Measurements from ENCODE around the gene PDZRN3. TPM values are rescaled to one million over a fixed set of nuclear protein-coding genes. Genes with fewer than 3 reads are reported as not detected.

The PDZRN3 gene
- total RNA-seq, 1 donor: 76.8 TPM

DNA sequence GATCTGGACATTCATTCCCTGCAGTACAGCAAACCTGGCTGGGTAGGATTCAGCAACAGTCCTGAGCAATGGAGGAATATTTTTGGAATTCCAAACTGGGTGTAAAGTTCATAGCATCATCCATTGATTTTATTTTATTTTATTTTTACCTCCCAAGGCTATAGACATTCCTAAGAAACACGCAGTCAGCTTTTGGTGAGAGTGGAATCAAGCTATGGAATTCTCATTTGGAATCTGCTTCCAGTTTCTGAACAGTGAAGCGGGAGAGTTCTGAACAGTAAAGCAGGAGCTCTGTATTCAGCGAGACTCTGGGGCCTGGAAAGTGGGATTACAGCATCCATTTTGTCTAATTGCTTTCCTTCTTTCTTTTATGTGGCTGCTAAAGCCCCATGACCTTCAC lies 1.4 kb upstream of the PDZRN3 start:
- no peak for DNase-seq (ENCODE audit: low read depth)
- TF ChIP-seq, protein P1, sequence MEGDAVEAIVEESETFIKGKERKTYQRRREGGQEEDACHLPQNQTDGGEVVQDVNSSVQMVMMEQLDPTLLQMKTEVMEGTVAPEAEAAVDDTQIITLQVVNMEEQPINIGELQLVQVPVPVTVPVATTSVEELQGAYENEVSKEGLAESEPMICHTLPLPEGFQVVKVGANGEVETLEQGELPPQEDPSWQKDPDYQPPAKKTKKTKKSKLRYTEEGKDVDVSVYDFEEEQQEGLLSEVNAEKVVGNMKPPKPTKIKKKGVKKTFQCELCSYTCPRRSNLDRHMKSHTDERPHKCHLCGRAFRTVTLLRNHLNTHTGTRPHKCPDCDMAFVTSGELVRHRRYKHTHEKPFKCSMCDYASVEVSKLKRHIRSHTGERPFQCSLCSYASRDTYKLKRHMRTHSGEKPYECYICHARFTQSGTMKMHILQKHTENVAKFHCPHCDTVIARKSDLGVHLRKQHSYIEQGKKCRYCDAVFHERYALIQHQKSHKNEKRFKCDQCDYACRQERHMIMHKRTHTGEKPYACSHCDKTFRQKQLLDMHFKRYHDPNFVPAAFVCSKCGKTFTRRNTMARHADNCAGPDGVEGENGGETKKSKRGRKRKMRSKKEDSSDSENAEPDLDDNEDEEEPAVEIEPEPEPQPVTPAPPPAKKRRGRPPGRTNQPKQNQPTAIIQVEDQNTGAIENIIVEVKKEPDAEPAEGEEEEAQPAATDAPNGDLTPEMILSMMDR (IDR thresholded peaks at IDR 0.05; ENCODE audit: insufficient read depth, low read length): no peak
- H3K4me3 ChIP-seq (ENCODE audit: low read depth, low read length): peak overlapping the region; percentile 93

DNA sequence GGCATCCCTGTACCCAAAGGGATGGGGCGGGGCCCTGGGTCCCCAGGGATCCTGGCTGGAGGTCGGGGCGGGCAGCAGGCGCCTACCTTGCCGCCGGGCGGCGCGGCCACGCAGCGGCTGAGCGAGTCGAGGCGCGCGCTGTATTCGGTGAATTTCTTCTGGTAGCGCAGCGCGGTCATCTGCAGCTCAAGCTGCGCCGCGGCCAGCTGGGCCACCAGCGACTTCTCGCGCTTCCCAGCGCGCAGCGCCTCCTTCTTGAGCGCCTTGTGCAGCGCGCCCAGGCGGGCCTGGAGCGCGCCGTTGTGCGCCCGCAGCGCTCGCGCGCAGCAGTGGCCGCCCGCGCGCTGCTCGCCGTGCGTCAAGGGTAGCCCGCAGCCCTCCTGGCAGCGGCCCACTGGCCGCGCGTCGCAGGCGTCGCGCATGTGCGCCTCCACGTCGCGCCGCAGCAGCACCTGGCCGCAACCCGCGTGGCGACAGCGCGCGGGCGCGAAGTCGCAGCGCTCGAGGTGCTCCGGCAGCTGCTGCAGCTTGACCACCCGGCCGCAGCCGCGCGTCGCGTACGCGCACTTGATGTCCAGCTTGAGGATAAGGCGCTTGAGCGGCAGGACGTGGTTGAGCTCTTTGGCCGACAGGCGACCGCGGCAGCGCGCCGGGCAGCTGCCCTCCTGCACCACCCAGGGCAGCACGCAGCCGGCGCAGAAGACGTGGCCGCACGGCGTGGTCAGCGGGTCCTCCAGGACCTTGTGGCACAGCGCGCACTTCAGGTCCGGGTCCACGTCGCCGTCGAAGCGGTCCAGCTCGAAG lies 522 bp downstream of the PDZRN3 start:
- peak overlapping the region; percentile 93 for H3K4me3 ChIP-seq (ENCODE audit: low read depth, low read length)
- TF ChIP-seq, protein P1 (IDR thresholded peaks at IDR 0.05; ENCODE audit: insufficient read depth, low read length): no peak
- peak; percentile 70 for DNase-seq (ENCODE audit: low read depth)

DNA sequence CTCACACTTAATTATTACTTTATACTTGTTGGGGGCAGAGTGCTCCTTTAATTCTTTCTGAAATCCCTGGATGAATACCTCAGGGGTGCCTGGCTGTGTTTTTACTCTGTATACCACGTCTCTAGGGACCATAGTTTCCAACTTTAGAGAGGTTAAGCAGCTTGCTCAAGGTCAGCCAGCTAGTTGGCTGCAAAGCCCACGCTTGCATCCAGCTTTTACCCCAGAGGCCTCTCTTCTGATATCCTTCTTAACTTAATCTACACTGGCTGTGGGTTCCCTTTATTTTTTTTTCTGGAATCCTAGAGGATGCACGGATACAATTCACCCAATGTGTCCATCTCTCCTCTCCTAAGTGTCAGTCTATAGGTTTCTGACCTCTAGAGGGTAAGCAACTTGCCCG lies 1.4 kb downstream of the PDZRN3 start:
- H3K4me3 ChIP-seq (ENCODE audit: low read depth, low read length): peak overlapping the region; percentile 93
- TF ChIP-seq, protein P1 (IDR thresholded peaks at IDR 0.05; ENCODE audit: insufficient read depth, low read length): no peak
- DNase-seq (ENCODE audit: low read depth): peak; percentile 75

DNA sequence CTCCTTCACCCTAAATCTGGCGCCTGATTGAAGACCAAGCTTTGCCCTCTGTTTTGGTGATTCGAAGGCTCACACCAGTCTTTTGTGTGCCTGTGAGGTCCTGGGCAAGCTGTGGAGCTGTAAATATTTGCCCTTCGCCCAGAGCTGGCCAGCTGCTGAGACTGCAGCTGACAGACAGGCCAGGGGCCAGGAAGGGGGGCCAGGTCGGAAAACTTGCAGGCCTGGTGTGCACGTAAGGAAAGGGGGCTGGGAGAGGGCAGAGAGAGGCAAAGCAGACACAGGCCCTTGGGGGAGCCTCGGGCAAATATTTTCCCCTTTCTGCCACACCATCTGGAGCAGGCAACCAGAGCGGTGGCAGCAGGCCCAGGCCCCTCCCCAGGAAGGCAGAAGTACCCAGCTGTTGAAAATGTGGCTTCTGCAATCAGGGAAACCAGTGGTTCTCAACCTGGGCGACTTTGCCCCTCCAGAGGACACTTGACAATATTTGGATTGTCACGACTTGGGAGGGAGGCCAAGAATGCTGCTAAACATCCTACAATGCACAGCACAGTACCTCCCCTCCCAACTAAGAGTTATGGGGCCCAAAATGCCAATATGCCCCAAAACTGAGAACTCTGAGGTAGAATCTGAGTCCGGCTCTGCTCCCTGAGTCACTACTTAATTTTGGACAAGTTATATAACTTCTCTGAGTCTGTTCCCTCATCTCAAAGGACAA lies 2.5 kb downstream of the PDZRN3 start:
- TF ChIP-seq, protein P1 (IDR thresholded peaks at IDR 0.05; ENCODE audit: insufficient read depth, low read length): no peak
- H3K4me3 ChIP-seq (ENCODE audit: low read depth, low read length): peak overlapping the region; percentile 93
- peak; percentile 67 for DNase-seq (ENCODE audit: low read depth)

DNA sequence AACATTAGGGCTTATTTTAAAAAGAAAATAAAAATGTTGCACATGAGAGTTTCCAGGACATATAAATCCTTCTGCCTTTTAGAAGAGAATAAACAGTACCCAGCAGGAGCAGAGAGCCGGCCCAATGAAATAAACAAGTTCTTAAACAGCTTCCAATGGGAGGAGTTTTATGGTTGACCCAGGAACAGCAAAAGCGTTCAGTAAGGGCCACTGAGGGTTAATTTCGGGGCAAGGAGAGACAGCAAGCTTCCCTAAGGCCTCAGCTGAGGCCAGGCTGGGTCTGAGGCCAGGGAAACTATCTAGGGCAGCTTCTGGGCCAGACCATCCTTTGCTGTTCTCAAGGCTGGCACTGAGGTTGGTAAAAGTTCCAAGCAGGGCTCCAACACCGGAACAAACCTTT lies 3.4 kb downstream of the PDZRN3 start:
- peak; percentile 53 for DNase-seq (ENCODE audit: low read depth)
- H3K4me3 ChIP-seq (ENCODE audit: low read depth, low read length): peak overlapping the region; percentile 93
- TF ChIP-seq, protein P1 (IDR thresholded peaks at IDR 0.05; ENCODE audit: insufficient read depth, low read length): no peak

DNA sequence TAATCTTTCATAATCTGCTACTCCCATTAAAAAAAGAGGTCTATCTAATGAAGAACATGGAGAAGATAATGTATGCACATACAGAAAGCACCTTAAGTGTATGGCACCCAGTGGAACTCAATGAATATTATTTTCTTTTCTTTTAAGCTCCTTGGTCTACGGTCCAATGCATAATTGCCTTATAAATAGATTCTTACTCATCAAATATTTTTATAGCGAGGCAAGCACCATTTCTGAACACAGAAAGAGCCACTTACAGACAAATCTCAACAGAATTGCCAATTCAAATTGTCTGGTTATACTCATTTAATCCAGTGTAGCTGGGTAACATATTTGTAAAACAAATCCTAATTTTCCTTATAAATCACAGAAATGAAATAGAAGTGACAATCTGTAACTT lies 6.3 kb downstream of the PDZRN3 start:
- DNase-seq (ENCODE audit: low read depth): peak; percentile 52
- TF ChIP-seq, protein P1 (IDR thresholded peaks at IDR 0.05; ENCODE audit: insufficient read depth, low read length): no peak
- H3K4me3 ChIP-seq (ENCODE audit: low read depth, low read length): no peak overlapping the region
